Measurements from ENCODE around the gene PRKRA. TPM values are rescaled to one million over a fixed set of nuclear protein-coding genes. Genes with fewer than 3 reads are reported as not detected.
"Not testable (repeated sequence)": the region's sequence is repeated elsewhere in the genome, so short reads cannot be mapped to it uniquely, and the experiment has no call there.

PRKRA gene
- total RNA-seq, 2 experiments from 2014 or later, result 56.3 to 60.3 TPM

DNA sequence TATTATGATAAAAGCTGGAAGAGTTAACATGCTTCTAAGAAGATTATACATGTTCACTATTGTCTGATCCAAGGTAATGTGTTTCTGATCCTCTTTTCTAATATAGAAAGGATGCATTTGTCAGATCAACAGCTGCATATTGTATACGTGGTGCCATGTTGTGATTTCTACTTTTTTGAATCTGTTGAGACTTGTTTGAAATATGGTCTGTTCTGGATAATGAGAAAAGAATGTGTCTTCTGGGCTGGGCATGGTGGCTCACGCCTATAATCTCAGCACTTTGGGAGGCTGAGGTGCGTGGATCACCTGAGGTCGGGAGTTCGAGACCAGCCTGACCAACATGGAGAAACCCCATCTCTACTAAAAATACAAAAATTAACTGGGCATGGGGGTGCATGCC, 27.2 kb downstream of the PRKRA start:
- peaks cover 28% of the 10 kb centered on the region for H3K9me3 Mint-ChIP-seq
- intact Hi-C loops (cut with micrococcal nuclease), result loop anchor here (1.0 kb wide), 1 partner anchor 9 kb away; no protein-coding TSS in a partner anchor
- H3K27me3 Mint-ChIP-seq; H3K4me3 Mint-ChIP-seq; POLR2A ChIA-PET; H3K4me1 Mint-ChIP-seq (ENCODE audit: low read depth); DNase-seq; H3K27ac Mint-ChIP-seq: not testable (repeated sequence)
- CTCF ChIA-PET, result interaction anchor here (0.8 to 1.3 kb wide), 2 partner anchors 9 to 10 kb away, joined by 3 to 6 read pairs; no protein-coding TSS in a partner anchor
- peaks cover 46% of the 10 kb centered on the region for H3K36me3 Mint-ChIP-seq

DNA sequence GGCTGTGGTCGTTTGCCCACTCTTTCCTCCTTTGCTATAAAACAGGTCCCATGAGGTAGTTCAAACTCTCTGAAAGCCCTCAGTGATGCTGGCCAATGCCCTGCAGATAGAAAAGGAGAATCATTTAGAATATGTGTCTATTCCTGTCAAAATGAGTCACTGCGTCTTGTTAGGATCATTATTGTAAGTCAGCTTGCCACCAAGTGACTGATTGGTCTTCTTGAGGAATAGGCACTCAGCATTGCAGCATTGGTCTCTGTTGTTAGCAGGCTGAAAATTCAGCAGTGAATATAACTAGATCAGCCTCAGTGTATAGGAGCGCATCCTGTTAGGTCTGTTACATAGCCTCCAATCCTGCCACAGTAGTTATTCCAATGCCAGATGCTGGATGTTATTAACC, 28.9 kb downstream of the PRKRA start:
- POLR2A ChIA-PET, result no interaction called here
- H3K9me3 Mint-ChIP-seq, result peaks cover 28% of the 10 kb centered on the region
- CTCF ChIA-PET, result interaction anchor here (1.4 kb wide), 1 partner anchor 27 kb away, joined by 3 read pairs; no protein-coding TSS in a partner anchor
- H3K27ac Mint-ChIP-seq, result no peak overlapping the region
- intact Hi-C loops (cut with micrococcal nuclease), result no loop called here
- H3K36me3 Mint-ChIP-seq, result peaks cover 32% of the 10 kb centered on the region
- H3K27me3 Mint-ChIP-seq, result no peaks in the 10 kb centered on the region
- DNase-seq, result no peak
- no peaks in the 10 kb centered on the region for H3K4me1 Mint-ChIP-seq (ENCODE audit: low read depth)
- H3K4me3 Mint-ChIP-seq, result no peak overlapping the region

DNA sequence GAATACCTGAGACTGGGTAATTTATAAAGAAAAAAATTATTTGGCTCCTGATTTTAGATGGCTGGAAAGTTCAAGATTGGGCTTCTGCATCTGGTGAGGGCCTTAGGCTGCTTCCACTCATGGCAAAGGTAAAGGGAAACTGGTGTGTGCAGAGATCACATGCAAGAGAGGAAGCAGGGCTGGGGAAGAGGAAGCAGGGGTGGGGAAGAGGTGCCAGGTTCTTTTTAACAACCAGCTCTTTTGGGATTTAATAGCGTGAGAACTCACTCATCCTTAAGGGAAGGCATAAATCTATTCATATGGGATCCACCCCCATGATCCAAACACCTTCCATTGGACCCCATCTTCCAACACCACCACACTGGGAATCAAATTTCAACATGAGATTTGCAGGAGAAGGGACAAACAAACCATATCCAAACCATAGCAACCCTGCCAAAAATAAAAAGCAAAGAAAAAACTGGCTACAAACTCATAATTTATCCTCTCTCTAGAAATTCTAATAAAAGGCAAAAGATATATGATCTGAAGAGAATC, 30.4 kb downstream of the PRKRA start:
- ChIA-PET POLR2A (no interaction called here), CTCF (interaction anchor here (1.4 kb wide), 1 partner anchor 25 kb away, joined by 3 read pairs; no protein-coding TSS in a partner anchor)
- Mint-ChIP-seq H3K9me3 (peaks cover 17% of the 10 kb centered on the region), H3K4me1 (ENCODE audit: low read depth) (no peaks in the 10 kb centered on the region), H3K4me3 (no peak overlapping the region), H3K36me3 (peaks cover 18% of the 10 kb centered on the region), H3K27me3 (no peaks in the 10 kb centered on the region), H3K27ac (no peak overlapping the region)
- intact Hi-C loops (cut with micrococcal nuclease), result no loop called here
- DNase-seq, result no peak

DNA sequence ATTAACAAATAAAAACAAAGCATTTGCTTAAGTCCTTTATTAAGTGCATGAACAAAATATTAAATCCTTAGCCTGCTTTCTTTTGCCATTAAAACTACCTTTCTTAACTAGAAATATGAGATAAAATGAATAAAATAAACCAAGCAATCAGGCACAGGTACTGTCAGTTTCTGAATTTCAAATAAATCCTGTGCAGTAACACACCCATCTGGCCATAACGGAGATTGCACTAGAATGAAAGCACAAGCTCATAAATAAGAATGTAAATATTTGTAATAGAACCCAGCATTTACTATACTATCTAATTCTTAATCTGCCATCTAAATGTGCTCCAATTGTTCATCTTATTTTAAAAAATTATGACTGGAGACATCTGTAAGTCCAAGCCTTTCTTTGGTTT, 31.9 kb downstream of the PRKRA start:
- ChIA-PET CTCF (interaction anchor here (0.7 to 1.7 kb wide), 5 partner anchors 14 to 307 kb away, joined by 3 to 9 read pairs (median 5); partner anchors contain the start of gene RBM45), POLR2A (interaction anchor here (0.6 kb wide), 1 partner anchor 49 kb away, joined by 3 read pairs; no protein-coding TSS in a partner anchor)
- H3K9me3 Mint-ChIP-seq, result peaks cover 4% of the 10 kb centered on the region
- no peaks in the 10 kb centered on the region for H3K27me3 Mint-ChIP-seq
- intact Hi-C loops (cut with micrococcal nuclease), result loop anchor here (10.0 kb wide), 2 partner anchors 224 to 476 kb away; partner anchors contain the start of gene OSBPL6
- no peak overlapping the region for H3K27ac Mint-ChIP-seq
- peaks cover 9% of the 10 kb centered on the region for H3K36me3 Mint-ChIP-seq
- H3K4me3 Mint-ChIP-seq, result no peak overlapping the region
- DNase-seq, result no peak
- peaks cover 8% of the 10 kb centered on the region for H3K4me1 Mint-ChIP-seq (ENCODE audit: low read depth)

DNA sequence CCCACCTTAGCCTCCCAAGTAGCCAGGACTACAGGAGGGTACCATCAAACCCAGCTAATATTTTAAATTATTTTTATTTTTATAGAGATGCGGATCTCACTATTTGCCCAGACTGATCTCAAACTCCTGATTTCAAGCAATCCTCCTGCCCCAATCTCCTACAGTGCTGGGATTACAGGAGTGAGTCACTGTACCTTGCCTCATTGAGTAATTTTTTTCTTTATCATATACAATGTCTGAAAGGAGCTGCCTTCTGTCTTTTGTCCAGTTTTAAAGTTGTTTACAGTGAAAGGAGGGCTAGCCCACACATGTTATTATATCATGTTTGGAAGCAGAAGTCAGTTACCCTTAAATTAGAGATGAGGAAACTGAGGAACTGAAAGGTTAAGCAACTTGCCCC, 32.5 kb downstream of the PRKRA start:
- no peak overlapping the region for H3K27ac Mint-ChIP-seq
- DNase-seq, result no peak
- peaks cover 8% of the 10 kb centered on the region for H3K4me1 Mint-ChIP-seq (ENCODE audit: low read depth)
- intact Hi-C loops (cut with micrococcal nuclease), result loop anchor here (10.0 kb wide), 2 partner anchors 224 to 476 kb away; partner anchors contain the start of gene OSBPL6
- no peaks in the 10 kb centered on the region for H3K9me3 Mint-ChIP-seq
- ChIA-PET POLR2A (interaction anchor here (0.6 kb wide), 1 partner anchor 50 kb away, joined by 3 read pairs; no protein-coding TSS in a partner anchor), CTCF (interaction anchor here (1.2 to 1.7 kb wide), 3 partner anchors 13 to 21 kb away, joined by 5 to 9 read pairs (median 7); no protein-coding TSS in a partner anchor)
- H3K27me3 Mint-ChIP-seq, result no peaks in the 10 kb centered on the region
- peaks cover 6% of the 10 kb centered on the region for H3K36me3 Mint-ChIP-seq
- no peak overlapping the region for H3K4me3 Mint-ChIP-seq

DNA sequence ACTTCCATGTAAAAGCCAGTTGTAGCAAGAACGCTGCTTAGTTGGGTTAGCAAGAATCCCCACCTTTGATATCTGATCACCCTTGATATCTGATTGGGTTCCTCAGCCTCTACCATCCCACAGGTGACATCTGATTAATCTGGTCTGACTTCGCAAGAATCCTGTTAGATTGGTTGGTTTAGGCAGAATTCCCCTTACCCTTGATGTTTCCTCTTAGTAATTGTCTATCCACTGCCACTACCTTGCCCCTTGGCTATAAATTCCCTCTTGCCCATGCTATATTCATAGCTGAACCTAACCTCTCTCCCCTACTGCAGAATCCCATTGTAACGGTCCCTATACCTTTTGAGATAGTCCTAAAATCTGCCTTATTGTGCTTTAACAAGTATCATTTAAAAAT, 33.1 kb downstream of the PRKRA start:
- Mint-ChIP-seq H3K27me3 (no peaks in the 10 kb centered on the region), H3K36me3 (peaks cover 6% of the 10 kb centered on the region), H3K4me3 (no peak overlapping the region), H3K9me3 (no peaks in the 10 kb centered on the region), H3K4me1 (ENCODE audit: low read depth) (peaks cover 13% of the 10 kb centered on the region), H3K27ac (no peak overlapping the region)
- intact Hi-C loops (cut with micrococcal nuclease), result loop anchor here (10.0 kb wide), 2 partner anchors 223 to 477 kb away; partner anchors contain the start of gene OSBPL6
- DNase-seq, result no peak
- CTCF ChIA-PET, result interaction anchor here (1.2 to 5.9 kb wide), 4 partner anchors 13 to 22 kb away, joined by 5 to 116 read pairs (median 8); no protein-coding TSS in a partner anchor
- POLR2A ChIA-PET, result no interaction called here

DNA sequence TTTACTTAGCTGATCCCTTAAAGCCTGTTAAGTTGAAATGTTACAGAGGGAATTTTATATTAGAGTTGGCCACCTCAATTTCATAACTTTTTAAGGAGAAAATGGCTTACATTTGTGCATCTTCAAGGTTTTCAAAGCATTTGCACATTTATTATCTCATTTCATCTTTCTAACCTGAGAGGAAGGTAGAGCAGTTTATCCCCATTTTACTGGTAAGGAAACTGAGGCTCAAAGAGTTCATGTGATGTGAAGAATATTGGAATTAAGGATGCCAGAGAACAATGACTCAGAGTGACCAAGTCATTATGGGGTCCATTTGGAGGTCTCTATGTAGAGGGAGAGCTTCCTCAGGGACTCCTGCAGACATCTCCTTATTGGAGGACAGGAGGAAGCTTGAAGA, 35.0 kb downstream of the PRKRA start:
- Mint-ChIP-seq H3K4me1 (ENCODE audit: low read depth) (peaks cover 14% of the 10 kb centered on the region), H3K27me3 (no peaks in the 10 kb centered on the region), H3K9me3 (no peaks in the 10 kb centered on the region), H3K4me3 (no peak overlapping the region), H3K27ac (no peak overlapping the region), H3K36me3 (no peaks in the 10 kb centered on the region)
- intact Hi-C loops (cut with micrococcal nuclease), result loop anchor here (2.0 to 10.0 kb wide), 3 partner anchors 99 to 479 kb away; partner anchors contain the start of gene OSBPL6
- CTCF ChIA-PET, result interaction anchor here (3.3 to 5.9 kb wide), 2 partner anchors 11 to 20 kb away, joined by 36 to 116 read pairs; no protein-coding TSS in a partner anchor
- no peak for DNase-seq
- POLR2A ChIA-PET, result no interaction called here

DNA sequence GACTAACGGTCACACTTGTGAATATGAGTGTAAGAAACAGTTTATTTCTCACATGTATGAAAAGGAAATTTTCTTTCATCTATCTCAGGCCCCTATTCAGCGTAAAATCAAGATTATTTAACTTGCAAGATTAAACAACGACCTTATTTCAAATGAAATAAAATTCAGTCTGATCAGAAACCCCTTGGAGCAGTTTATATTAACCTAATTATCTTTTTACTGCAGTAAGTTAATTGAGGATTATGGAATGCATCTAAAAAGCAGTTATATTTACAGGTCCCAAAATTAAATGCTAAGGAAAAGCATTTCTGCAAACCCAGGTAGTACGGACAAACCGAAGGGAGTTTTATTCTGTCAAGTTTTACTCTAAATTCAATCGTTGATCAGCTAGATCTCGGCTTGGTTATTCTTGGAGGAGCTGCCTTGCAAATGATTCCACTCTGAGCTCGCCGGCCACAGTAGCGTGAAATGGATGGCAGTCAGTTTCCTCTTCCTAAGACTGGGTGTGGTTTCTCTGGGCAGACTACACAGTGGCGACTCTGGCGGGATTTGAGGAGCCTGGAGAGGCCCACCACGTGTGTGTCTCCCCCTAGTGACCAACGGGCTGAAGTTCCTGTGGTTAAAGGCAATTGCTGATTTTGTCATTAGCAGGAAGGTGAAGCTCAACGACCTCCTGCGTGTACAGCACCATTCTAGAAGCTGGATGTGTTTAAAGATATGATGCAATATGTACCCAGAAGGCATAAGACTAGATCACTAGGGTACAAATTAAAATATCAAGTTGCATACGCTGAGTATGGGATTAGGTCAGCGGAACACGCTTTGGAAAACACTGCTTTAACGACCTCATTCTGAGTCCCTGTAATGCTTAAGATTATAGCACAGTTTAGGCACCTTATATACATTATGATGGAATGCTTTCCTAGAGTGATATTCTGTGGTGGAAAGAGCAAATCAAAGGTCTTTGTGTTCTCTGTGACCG, 36.4 kb downstream of the PRKRA start:
- H3K36me3 Mint-ChIP-seq, result no peaks in the 10 kb centered on the region
- POLR2A ChIA-PET, result interaction anchor here (0.6 to 2.6 kb wide), 7 partner anchors 9 to 302 kb away, joined by 3 to 9 read pairs (median 6); partner anchors contain the start of genes PJVK, PRKRA and RBM45
- H3K4me3 Mint-ChIP-seq, result peak overlapping the region; percentile 74
- peaks cover 14% of the 10 kb centered on the region for H3K4me1 Mint-ChIP-seq (ENCODE audit: low read depth)
- no peaks in the 10 kb centered on the region for H3K9me3 Mint-ChIP-seq
- CTCF ChIA-PET, result interaction anchor here (0.6 to 5.9 kb wide), 27 partner anchors 9 to 1198 kb away, joined by 3 to 116 read pairs (median 4); partner anchors contain the start of genes PJVK, PRKRA and RBM45
- peak; percentile 90 for DNase-seq
- H3K27me3 Mint-ChIP-seq, result peaks cover 3% of the 10 kb centered on the region
- peak overlapping the region; percentile 88 for H3K27ac Mint-ChIP-seq
- intact Hi-C loops (cut with micrococcal nuclease), result loop anchor here (1.0 to 10.0 kb wide), 10 partner anchors 10 to 480 kb away; partner anchors contain the start of genes OSBPL6 and RBM45

DNA sequence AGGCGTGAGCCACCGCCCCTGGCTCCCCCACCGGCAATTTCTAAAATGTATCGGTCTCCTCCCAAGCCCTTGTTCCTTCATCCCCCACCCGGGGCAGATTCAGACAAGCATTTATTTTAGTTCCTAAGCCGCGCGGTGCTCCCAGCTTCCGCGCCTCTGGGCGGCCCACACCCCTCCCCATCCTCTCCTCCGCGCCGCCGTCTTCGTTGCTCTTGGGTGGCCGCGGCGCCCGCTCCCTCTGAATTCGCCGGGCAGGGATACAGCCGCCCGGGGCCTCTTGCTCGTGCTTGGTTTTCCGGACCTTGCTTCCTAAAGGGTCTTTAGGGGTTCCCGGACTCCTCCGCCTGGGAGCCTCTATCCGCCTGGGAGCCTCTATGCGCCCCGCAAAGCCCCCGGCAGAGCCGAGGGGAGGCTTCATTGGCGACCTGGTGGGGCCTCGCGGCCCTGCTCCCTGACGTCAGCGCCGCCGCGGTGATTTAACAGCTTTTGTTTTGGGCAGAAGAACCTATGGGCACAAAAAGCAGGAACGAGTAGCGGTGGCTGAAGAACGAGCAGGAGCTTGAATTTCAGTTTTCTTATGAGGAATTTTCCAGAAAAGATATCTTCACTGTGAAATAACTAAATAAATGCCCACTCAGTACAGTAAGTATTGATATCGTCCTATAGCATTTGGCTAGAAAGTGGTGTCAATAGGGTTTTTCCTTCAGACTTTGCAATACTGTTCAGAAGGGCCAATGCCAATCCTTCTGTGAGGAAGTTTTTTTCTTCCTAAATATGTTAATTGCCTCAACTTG, 37.3 kb downstream of the PRKRA start:
- POLR2A ChIA-PET, result interaction anchor here (1.0 to 2.6 kb wide), 6 partner anchors 9 to 301 kb away, joined by 3 to 9 read pairs (median 6); partner anchors contain the start of genes PJVK, PRKRA and RBM45
- Mint-ChIP-seq H3K27ac (peak overlapping the region; percentile 88), H3K27me3 (peaks cover 3% of the 10 kb centered on the region), H3K36me3 (no peaks in the 10 kb centered on the region), H3K4me1 (ENCODE audit: low read depth) (peaks cover 14% of the 10 kb centered on the region), H3K9me3 (no peaks in the 10 kb centered on the region), H3K4me3 (peak overlapping the region; percentile 74)
- intact Hi-C loops (cut with micrococcal nuclease), result loop anchor here (1.0 to 10.0 kb wide), 11 partner anchors 9 to 481 kb away; partner anchors contain the start of genes FKBP7, OSBPL6 and RBM45
- CTCF ChIA-PET, result interaction anchor here (0.7 to 5.9 kb wide), 21 partner anchors 8 to 1199 kb away, joined by 3 to 116 read pairs (median 6); partner anchors contain the start of genes PJVK, PRKRA and RBM45
- DNase-seq, result peak; percentile 83

DNA sequence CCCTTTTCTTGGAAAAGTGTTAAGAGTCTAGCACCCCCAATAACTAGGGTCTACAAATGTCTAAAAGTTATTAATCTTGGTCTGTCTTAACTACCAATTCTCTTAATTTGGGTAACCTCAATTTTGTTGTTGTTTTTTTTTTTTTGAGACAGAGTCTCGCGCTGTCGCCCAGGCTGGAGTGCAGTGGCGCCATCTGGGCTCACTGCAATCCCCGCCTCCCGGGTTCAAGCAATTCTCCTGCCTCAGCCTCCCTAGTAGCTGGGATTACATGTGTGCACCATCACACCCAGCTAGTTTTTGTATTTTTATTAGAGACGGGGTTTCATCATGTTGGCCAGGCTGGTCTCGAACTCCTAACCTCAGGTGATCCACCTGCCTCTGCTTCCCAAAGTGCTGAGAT, 38.5 kb downstream of the PRKRA start:
- H3K27ac Mint-ChIP-seq, H3K36me3 Mint-ChIP-seq, DNase-seq, H3K9me3 Mint-ChIP-seq, H3K27me3 Mint-ChIP-seq, POLR2A ChIA-PET: not testable (repeated sequence)
- H3K4me3 Mint-ChIP-seq, result peak overlapping the region; percentile 74
- intact Hi-C loops (cut with micrococcal nuclease), result loop anchor here (5.0 to 10.0 kb wide), 3 partner anchors 218 to 482 kb away; partner anchors contain the start of gene OSBPL6
- CTCF ChIA-PET, result interaction anchor here (0.7 to 5.9 kb wide), 4 partner anchors 7 to 300 kb away, joined by 3 to 116 read pairs (median 36); partner anchors contain the start of gene RBM45
- peaks cover 14% of the 10 kb centered on the region for H3K4me1 Mint-ChIP-seq (ENCODE audit: low read depth)
